Measurements from ENCODE around the gene MPL. TPM values are rescaled to one million over a fixed set of nuclear protein-coding genes. Genes with fewer than 3 reads are reported as not detected.

The MPL gene
- total and polyA plus RNA-seq, 8 donors: 0.24 to 1.4 (median 1.2) TPM

- intact Hi-C loops (cut with DNase I): no loop called here
- no peak for TF ChIP-seq CTCF (IDR thresholded peaks at IDR 0.05)
Measured at GRCh38 chr1:43354936-43355335, 17.3 kb downstream of the MPL start.

GRCh38 chr1:43357251-43357650 is 19.6 kb downstream of the MPL start:
- ATAC-seq: no peak
- H3K36me3 ChIP-seq: peaks cover 0 to 22% of the 10 kb centered on the region in 2 donors
- peaks cover 13 to 34% of the 10 kb centered on the region in 2 donors for H3K4me1 ChIP-seq
- no peak overlapping the region for H3K4me3 ChIP-seq
- H3K27me3 ChIP-seq: no peaks in the 10 kb centered on the region
- no peak for TF ChIP-seq CTCF (IDR thresholded peaks at IDR 0.05)
- intact Hi-C loops (cut with DNase I): no loop called here
- DNase-seq: no peak
- H3K9me3 ChIP-seq: no peaks in the 10 kb centered on the region
- no peak overlapping the region for H3K27ac ChIP-seq

More at GRCh38 chr1:43354936-43355335, 17.3 kb downstream of the MPL start:
- Histone ChIP-seq H3K4me1 (peaks cover 15 to 22% of the 10 kb centered on the region in 2 donors), H3K36me3 (no peaks in the 10 kb centered on the region), H3K9me3 (no peaks in the 10 kb centered on the region), H3K27me3 (no peaks in the 10 kb centered on the region), H3K4me3 (no peak overlapping the region), H3K27ac (no peak overlapping the region)
- ATAC-seq: no peak
- DNase-seq: no peak

GRCh38 chr1:43358121-43358745 is 20.6 kb downstream of the MPL start:
- H3K27me3 ChIP-seq: no peaks in the 10 kb centered on the region
- peaks cover 13 to 35% of the 10 kb centered on the region in 2 donors for H3K4me1 ChIP-seq
- peak in 1 of 2 donors; percentile 22 for TF ChIP-seq CTCF (IDR thresholded peaks at IDR 0.05)
- no peaks in the 10 kb centered on the region for H3K9me3 ChIP-seq
- intact Hi-C loops (cut with DNase I): no loop called here
- peaks cover 0 to 31% of the 10 kb centered on the region in 2 donors for H3K36me3 ChIP-seq
- DNase-seq: no peak
- peak; percentile 78 for ATAC-seq
- H3K4me3 ChIP-seq: peak overlapping the region; percentile 64 to 68
- H3K27ac ChIP-seq: peak overlapping the region; percentile 94 to 98

GRCh38 chr1:43358746-43359693 is 21.4 kb downstream of the MPL start, which contains the start of gene CDC20:
Gene CDC20 (plus strand): TSS chr1:43358981. CDS start chr1:43359216, 235 bp downstream.
- H3K27ac ChIP-seq: peak within 1 kb of the TSS; percentile 94 to 98
- ATAC-seq: peak; percentile 98
- H3K4me3 ChIP-seq: peak within 1 kb of the TSS; percentile 64 to 68
- TF ChIP-seq CTCF (IDR thresholded peaks at IDR 0.05): no peak
- H3K4me1 ChIP-seq: peaks cover 13 to 43% of the 10 kb centered on the region in 2 donors
- H3K36me3 ChIP-seq: peaks cover 6 to 39% of the 10 kb centered on the region in 2 donors
- DNase-seq: peak; percentile 95 to 99 (median 98)
- intact Hi-C loops (cut with DNase I): no loop called here
- H3K27me3 ChIP-seq: no peaks in the 10 kb centered on the region
- no peaks in the 10 kb centered on the region for H3K9me3 ChIP-seq

GRCh38 chr1:43359696-43360095 is 22.1 kb downstream of the MPL start:
- H3K27me3 ChIP-seq: no peaks in the 10 kb centered on the region
- no peak for TF ChIP-seq CTCF (IDR thresholded peaks at IDR 0.05)
- intact Hi-C loops (cut with DNase I): no loop called here
- no peak for ATAC-seq
- peaks cover 6 to 46% of the 10 kb centered on the region in 2 donors for H3K36me3 ChIP-seq
- peaks cover 13 to 47% of the 10 kb centered on the region in 2 donors for H3K4me1 ChIP-seq
- H3K4me3 ChIP-seq: peak overlapping the region in 1 of 2 donors; percentile 64
- DNase-seq: no peak
- H3K9me3 ChIP-seq: no peaks in the 10 kb centered on the region
- H3K27ac ChIP-seq: no peak overlapping the region

Data from left lung (tissue), 10 donors.